Measurements from ENCODE around the gene RNF215. TPM values are rescaled to one million over a fixed set of nuclear protein-coding genes. Genes with fewer than 3 reads are reported as not detected.

The RNF215 gene
- polyA plus RNA-seq, 1 donor: 17.0 TPM

DNA sequence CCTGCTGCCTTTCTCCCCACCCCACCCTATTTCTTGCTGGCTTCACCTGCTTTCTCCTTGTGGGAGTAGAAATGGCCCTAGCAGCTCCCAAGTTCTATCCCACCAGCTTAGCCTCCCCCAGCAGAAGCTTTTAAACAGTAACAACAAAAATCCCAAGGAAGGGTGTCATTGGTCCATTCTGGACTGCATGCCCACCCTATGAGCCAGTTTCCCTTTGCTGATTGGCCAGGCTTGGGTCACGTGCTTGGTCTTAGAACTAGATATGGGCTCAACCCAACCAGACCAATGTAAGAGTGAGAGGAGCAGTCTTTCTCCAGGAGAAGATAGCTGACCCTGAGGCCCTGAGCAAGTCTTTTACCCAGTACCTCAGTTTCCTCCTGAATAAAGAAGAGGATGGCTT, 40.7 kb upstream of the RNF215 start:
- H3K4me3 ChIP-seq (ENCODE audit: low read length): no peak overlapping the region
- H3K36me3 ChIP-seq (ENCODE audit: control insufficient read depth, insufficient read depth, low read length): no peaks in the 10 kb centered on the region
- H3K27ac ChIP-seq (ENCODE audit: low read length): no peak overlapping the region
- H3K9me3 ChIP-seq (ENCODE audit: control insufficient read depth, low read depth, low read length): no peaks in the 10 kb centered on the region
- H3K27me3 ChIP-seq (ENCODE audit: control insufficient read depth, insufficient read depth, low read length): no peaks in the 10 kb centered on the region
- no CpG with 5 or more reads among the region's 1 CpG for WGBS (ENCODE audit: insufficient coverage, low lambda C conversion rate)
- peaks cover 25% of the 10 kb centered on the region for H3K4me1 ChIP-seq (ENCODE audit: control insufficient read depth, insufficient read depth, low read length)
- DNase-seq: no peak

DNA sequence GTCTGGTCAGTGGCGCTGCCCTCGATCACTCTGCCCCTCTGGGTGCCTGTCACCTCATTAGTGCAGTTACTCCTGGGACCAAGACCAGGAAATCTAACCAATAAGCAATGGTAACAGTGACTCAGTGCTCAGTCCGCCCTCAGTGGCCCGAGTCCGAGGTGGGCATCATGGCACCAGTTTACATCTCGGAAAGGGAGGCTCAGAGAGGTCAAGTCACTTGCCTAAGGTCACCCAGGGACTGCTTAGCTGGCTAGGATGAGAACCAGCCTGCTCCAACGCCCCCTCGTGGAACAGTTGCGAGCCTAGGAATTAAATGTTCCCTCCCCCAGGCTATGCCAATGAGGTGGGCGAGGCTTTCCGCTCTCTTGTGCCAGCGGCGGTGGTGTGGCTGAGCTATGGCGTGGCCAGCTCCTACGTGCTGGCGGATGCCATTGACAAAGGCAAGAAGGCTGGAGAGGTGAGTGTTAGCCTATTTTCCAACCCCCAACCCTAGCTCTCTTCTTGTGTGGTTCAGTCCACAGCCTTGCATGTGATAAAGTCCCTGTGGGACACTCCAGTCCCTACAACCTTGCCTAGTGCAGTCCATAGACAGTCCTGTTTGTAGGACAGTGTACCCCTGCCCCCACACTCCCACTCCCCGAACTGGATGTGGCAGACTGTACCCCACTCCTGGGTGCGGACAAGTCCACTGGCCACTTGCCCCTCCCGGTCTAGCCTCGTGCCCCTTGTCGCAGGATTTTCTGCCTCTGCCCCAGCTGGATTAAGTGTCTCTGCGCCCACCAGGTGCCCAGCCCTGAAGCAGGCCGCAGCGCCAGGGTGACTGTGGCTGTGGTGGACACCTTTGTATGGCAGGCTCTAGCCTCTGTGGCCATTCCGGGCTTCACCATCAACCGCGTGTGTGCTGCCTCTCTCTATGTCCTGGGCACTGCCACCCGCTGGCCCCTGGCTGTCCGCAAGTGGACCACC, 39.5 kb upstream of the RNF215 start:
- Histone ChIP-seq H3K4me1 (ENCODE audit: control insufficient read depth, insufficient read depth, low read length) (peaks cover 25% of the 10 kb centered on the region), H3K9me3 (ENCODE audit: control insufficient read depth, low read depth, low read length) (no peaks in the 10 kb centered on the region), H3K27me3 (ENCODE audit: control insufficient read depth, insufficient read depth, low read length) (no peaks in the 10 kb centered on the region), H3K27ac (ENCODE audit: low read length) (no peak overlapping the region), H3K4me3 (ENCODE audit: low read length) (peak overlapping the region; percentile 61), H3K36me3 (ENCODE audit: control insufficient read depth, insufficient read depth, low read length) (no peaks in the 10 kb centered on the region)
- DNase-seq: peak; percentile 68 to 80
- no CpG with 5 or more reads among the region's 29 CpGs for WGBS (ENCODE audit: insufficient coverage, low lambda C conversion rate)

DNA sequence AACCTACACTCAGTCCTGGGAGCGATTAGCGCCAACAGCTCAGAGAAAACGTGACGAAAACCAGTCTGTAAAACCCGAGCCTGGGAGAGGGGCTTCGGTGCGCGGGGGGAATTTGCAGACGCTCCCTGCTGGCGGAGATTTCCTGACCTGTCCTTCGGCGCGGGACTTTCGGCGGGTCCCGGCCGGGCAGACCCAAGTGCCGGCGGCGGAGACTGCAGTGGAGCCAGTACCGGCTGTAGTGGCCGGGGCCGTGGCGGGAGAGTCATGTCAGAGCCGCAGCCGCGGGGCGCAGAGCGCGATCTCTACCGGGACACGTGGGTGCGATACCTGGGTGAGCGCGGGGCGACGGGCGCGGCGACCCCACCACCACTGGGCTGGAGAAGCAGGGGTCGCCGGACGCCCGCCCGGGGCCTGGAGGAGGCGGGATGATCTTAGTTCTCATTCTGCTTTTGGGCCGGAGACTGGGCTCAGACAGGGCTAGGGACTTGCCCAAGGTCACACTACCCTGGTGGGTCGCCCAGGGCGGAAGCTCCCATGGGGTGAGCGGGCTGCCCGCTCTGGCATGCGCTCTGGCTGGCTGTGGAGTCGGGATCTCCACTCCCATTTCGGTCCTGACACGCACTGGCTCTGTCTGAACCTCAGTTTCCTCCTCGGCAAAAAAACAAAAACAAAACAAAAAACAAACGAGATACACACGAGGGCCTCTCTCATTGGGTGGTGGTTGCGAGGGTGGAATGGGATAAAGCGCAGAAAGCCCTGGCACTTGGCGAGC, 38.6 kb upstream of the RNF215 start, which contains the start of gene MTFP1:
Gene MTFP1, plus strand, starts transcription at position 153 of the 772 bp plus-strand sequence. Its CDS starts 112 bp downstream, at position 265.
- Histone ChIP-seq H3K9me3 (ENCODE audit: control insufficient read depth, low read depth, low read length) (no peaks in the 10 kb centered on the region), H3K4me3 (ENCODE audit: low read length) (peak within 1 kb of the TSS; percentile 61), H3K36me3 (ENCODE audit: control insufficient read depth, insufficient read depth, low read length) (no peaks in the 10 kb centered on the region), H3K4me1 (ENCODE audit: control insufficient read depth, insufficient read depth, low read length) (peaks cover 32% of the 10 kb centered on the region), H3K27me3 (ENCODE audit: control insufficient read depth, insufficient read depth, low read length) (no peaks in the 10 kb centered on the region), H3K27ac (ENCODE audit: low read length) (peak within 1 kb of the TSS; percentile 99)
- WGBS (ENCODE audit: insufficient coverage, low lambda C conversion rate): no CpG with 5 or more reads among the region's 61 CpGs
- peak in 1 of 2 donors; percentile 70 for DNase-seq

DNA sequence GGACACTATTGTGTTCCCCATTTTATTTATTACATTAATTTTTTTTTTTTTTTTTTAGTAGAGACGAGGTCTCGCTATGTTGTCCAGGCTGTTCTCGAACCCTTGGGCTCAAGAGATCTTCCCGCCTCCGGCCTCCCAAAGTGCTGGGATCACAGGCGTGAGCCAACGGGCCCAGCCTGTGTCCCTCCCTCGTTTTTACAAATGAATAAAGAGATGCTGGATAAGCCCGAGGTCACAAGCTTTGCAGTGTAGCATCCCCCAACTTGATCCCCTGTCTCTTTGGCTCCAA, 38.1 kb upstream of the RNF215 start:
- Histone ChIP-seq H3K27me3 (ENCODE audit: control insufficient read depth, insufficient read depth, low read length) (no peaks in the 10 kb centered on the region), H3K4me1 (ENCODE audit: control insufficient read depth, insufficient read depth, low read length) (peaks cover 37% of the 10 kb centered on the region), H3K36me3 (ENCODE audit: control insufficient read depth, insufficient read depth, low read length) (peaks cover under 1% of the 10 kb centered on the region), H3K27ac (ENCODE audit: low read length) (no peak overlapping the region), H3K4me3 (ENCODE audit: low read length) (peak overlapping the region; percentile 61), H3K9me3 (ENCODE audit: control insufficient read depth, low read depth, low read length) (no peaks in the 10 kb centered on the region)
- no CpG with 5 or more reads among the region's 9 CpGs for WGBS (ENCODE audit: insufficient coverage, low lambda C conversion rate)
- DNase-seq: no peak

DNA sequence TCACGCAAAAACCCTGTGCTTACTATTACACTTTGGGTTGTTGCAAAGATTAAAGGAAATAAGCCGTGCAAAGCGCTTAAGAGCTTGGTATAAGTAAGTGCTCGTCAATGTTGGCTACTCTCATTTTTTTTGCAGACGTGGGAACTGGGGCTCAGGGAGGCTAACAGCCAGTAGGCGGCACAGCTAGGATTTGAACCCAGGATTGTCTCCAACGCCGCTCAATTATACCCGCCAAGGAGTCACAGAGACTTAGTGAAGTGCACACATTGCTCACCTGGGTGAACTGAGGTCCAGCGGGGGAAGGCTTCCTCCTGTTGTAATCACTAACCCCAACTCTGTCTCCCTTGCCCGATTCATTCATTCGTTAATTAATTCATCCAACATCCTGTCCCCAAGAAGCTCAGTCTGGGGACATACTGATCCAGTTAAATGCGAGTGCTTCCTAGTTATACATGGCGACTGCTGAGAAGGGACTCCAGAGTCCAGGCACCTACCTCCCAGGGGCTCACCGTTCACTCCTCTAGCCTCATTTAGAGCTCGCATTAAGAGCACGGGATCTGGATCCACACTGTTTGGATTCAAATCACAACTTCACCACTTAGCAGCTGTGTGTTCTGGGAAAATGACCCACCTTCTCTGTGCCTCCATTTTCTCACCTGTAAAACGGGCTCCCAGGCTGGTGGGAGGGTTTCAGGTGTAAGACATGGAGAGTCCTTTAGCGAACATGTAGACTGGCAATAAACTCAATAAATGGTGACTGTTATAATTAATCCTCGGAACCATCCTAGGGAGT, 37.5 kb upstream of the RNF215 start:
- peak overlapping the region; percentile 48 for H3K4me3 ChIP-seq (ENCODE audit: low read length)
- H3K4me1 ChIP-seq (ENCODE audit: control insufficient read depth, insufficient read depth, low read length): peaks cover 40% of the 10 kb centered on the region
- H3K36me3 ChIP-seq (ENCODE audit: control insufficient read depth, insufficient read depth, low read length): peaks cover 3% of the 10 kb centered on the region
- DNase-seq: no peak
- peak overlapping the region; percentile 99 for H3K27ac ChIP-seq (ENCODE audit: low read length)
- no peaks in the 10 kb centered on the region for H3K27me3 ChIP-seq (ENCODE audit: control insufficient read depth, insufficient read depth, low read length)
- no peaks in the 10 kb centered on the region for H3K9me3 ChIP-seq (ENCODE audit: control insufficient read depth, low read depth, low read length)
- 27% methylated on average over 5 of the region's 20 CpGs for WGBS (ENCODE audit: insufficient coverage, low lambda C conversion rate)

GRCh38 chr22:30423959-30424533, 36.8 kb upstream of the RNF215 start:
- no peaks in the 10 kb centered on the region for H3K9me3 ChIP-seq (ENCODE audit: control insufficient read depth, low read depth, low read length)
- DNase-seq: peak; percentile 99 to 100
- H3K4me3 ChIP-seq (ENCODE audit: low read length): peak overlapping the region; percentile 48
- peak overlapping the region; percentile 99 for H3K27ac ChIP-seq (ENCODE audit: low read length)
- no CpG with 5 or more reads among the region's 31 CpGs for WGBS (ENCODE audit: insufficient coverage, low lambda C conversion rate)
- no peaks in the 10 kb centered on the region for H3K27me3 ChIP-seq (ENCODE audit: control insufficient read depth, insufficient read depth, low read length)
- peaks cover 3% of the 10 kb centered on the region for H3K36me3 ChIP-seq (ENCODE audit: control insufficient read depth, insufficient read depth, low read length)
- H3K4me1 ChIP-seq (ENCODE audit: control insufficient read depth, insufficient read depth, low read length): peaks cover 44% of the 10 kb centered on the region

DNA sequence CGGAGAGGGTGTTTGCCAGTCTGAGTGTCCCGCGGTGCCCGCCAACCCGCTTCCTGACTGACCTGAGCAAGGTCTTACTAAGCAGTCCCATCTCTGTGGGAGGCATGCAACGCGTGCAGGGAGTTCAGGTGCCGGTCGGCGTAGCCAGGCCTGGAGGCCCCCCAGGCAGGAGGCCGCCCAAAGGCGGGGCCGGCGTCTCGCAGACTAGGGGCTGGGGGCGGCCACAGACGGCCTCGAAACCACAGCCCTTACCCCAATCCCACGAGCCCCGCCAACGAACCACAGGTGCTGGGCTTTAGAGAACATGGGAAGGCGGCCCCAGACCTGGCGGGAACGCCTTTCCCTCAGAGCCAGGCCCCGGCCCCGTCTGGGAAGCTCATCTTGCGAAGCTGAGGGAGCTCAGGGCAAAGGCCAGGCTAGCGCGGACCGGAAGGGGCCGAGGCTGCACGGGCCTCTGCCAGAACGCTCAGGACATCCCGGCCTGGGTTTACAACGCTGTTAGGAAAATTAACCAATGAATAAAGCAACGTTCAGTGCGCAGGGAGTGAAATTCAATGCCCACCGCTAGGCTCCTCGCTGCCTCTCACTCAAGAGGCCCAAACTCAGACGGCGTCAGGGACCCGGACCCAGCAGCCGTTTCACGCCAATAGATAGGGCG, 36.2 kb upstream of the RNF215 start:
- Histone ChIP-seq H3K36me3 (ENCODE audit: control insufficient read depth, insufficient read depth, low read length) (peaks cover 3% of the 10 kb centered on the region), H3K4me3 (ENCODE audit: low read length) (peak overlapping the region; percentile 48), H3K27ac (ENCODE audit: low read length) (peak overlapping the region; percentile 99), H3K4me1 (ENCODE audit: control insufficient read depth, insufficient read depth, low read length) (peaks cover 49% of the 10 kb centered on the region), H3K9me3 (ENCODE audit: control insufficient read depth, low read depth, low read length) (no peaks in the 10 kb centered on the region), H3K27me3 (ENCODE audit: control insufficient read depth, insufficient read depth, low read length) (no peaks in the 10 kb centered on the region)
- no CpG with 5 or more reads among the region's 45 CpGs for WGBS (ENCODE audit: insufficient coverage, low lambda C conversion rate)
- no peak for DNase-seq

DNA sequence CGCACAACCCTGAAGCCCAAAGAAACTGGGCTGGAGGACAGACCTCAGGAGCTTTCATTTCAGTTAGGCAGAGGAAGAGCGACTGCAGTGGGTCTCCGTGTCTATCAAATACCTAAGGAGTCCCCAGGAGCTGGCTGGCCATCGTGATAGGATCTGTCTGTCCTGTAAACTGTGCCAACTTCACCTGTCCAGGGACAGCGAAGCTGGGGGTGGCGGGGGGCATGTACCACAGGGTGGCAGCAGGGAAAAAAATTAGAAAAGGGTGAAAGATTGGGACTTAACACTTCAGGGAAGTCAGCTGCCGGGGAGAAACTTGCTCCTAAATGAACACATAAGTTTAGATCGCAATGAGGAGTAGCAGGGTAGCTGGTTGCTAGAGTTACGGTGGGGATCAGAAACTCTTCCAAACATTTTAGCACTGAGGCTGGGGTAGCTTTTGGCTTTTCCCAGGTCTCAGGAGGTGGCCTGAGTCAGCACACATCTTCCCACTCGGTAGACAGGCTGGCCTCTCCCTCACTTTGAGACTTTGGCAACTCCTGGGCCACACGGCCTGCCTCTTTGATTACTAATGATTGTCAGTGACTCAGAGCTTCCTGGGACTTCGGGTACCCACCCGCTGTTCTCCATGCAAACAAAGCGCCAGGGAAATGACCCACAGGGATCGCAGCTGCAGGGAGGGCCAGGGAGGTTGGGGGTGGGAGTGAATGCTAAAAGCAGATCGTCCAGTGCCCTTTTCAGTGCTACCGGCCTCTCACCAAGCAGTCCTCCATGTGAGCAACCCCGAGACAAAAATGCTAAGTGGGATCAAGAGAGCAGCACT, 35.5 kb upstream of the RNF215 start:
- peak overlapping the region; percentile 99 for H3K27ac ChIP-seq (ENCODE audit: low read length)
- H3K9me3 ChIP-seq (ENCODE audit: control insufficient read depth, low read depth, low read length): no peaks in the 10 kb centered on the region
- H3K4me3 ChIP-seq (ENCODE audit: low read length): peak overlapping the region; percentile 48
- DNase-seq: peak; percentile 77 to 90
- H3K36me3 ChIP-seq (ENCODE audit: control insufficient read depth, insufficient read depth, low read length): peaks cover 8% of the 10 kb centered on the region
- 40% methylated on average over 1 of the region's 18 CpGs for WGBS (ENCODE audit: insufficient coverage, low lambda C conversion rate)
- no peaks in the 10 kb centered on the region for H3K27me3 ChIP-seq (ENCODE audit: control insufficient read depth, insufficient read depth, low read length)
- peaks cover 56% of the 10 kb centered on the region for H3K4me1 ChIP-seq (ENCODE audit: control insufficient read depth, insufficient read depth, low read length)

Data from large intestine (tissue), 3 donors.